Stimulated activated CD4-positive, alpha-beta T cell treated with anti-CD3 and anti-CD28 coated beads, Interleukin-1b, Interleukin-23, amount 100 ng/mL, for 48 hours (primary cell): ENCODE data around the gene HOXB13.
"Not testable (repeated sequence)": the region's sequence is repeated elsewhere in the genome, so short reads cannot be mapped to it uniquely, and the experiment has no call there.

Experiments
- DNase-seq: peaks from one replicate; pipeline ENCODE4 v3.0.0-alpha.2; 2020

Gene HOXB13

GRCh38 chr17:48726114-48726915, 2.2 kb downstream of the HOXB13 start:
- no peak for DNase-seq

- DNase-seq: no peak
Observed at GRCh38 chr17:48725288-48726064, 3.1 kb downstream of the HOXB13 start.

DNA sequence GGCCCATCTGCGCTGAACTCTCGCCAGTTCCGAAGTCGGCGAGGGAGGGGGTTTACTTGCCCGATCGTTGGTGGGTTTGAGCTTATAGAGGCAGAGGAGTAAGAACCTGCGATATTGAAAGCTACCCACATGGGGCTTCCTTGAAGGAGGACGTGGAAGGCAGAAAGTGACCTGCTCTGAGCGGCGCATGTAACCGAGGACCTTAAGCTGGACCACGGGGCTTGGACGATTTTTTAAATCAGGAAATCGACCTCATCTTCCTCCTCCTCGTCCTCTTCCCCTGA, 3.6 kb downstream of the HOXB13 start:
- DNase-seq: no peak

DNA sequence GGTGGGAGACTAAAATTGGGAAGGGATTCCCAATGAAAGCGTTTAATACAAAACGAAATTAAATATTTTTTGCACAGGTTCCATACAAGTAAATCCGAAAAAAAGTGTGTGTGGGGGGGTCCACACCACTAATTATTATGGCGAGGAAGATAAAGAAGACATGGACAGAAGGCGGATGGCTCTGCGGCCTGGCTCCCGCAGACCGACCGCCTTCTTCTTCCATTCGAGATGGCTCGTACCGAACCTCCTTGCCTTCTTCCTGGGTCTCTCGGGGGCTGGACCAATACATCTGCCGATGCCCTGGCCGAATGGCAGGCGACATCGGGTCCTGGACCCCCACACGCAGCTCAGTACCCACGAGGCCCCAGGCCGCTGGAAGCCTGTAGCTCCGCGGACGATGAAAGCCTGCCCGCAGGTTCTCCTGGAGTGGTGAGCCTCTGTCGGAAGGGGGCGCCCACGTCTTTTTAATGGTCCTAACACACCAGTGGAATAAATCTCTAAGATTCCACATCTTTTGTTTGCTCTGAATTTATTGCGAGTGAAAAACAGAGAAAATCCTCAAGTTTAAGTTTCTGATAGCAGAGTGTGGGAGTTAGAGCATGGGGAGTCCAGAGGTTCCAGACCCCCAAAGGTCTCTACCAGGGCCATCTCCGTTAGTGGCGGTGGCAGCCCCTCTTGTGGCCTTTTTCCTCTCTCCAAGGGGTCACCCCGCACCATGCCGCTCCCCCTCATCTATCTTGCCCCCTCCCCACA, 4.1 kb downstream of the HOXB13 start:
- DNase-seq: peak; percentile 81

- no peak for DNase-seq
Observed at GRCh38 chr17:48723423-48724250, 4.9 kb downstream of the HOXB13 start.

GRCh38 chr17:48722915-48723422, 5.6 kb downstream of the HOXB13 start, which contains the start of gene PRAC2:
Gene PRAC2 (plus strand): TSS chr17:48723185. CDS start chr17:48724411, 1,226 bp downstream.
- no peak for DNase-seq

GRCh38 chr17:48722201-48722907, 6.2 kb downstream of the HOXB13 start, which contains the start of gene PRAC1:
Gene PRAC1 (minus strand): TSS chr17:48722518. CDS start chr17:48722392, 126 bp downstream.
- no peak for DNase-seq

DNA sequence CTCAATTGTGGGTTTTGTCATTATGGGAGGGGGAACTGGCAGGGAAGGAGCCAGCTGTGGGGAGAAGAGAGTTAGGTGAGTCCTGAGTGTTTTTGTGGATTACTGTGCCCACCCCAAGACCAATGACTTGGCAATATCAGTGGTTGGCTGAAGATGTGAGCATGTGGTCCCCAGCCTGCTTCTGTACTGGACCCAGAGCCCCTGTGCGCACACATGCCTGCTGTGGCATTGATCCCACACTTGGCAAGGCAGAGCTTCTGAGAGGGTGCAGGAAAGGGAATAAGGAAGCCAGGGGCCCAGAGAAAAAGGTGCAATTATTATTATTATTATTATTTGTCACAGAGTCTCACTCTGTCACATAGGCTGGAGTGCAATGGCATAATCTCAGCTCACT, 7.5 kb downstream of the HOXB13 start:
- DNase-seq: no peak

- no peak for DNase-seq
Observed at GRCh38 chr17:48720266-48721008, 8.1 kb downstream of the HOXB13 start.

DNA sequence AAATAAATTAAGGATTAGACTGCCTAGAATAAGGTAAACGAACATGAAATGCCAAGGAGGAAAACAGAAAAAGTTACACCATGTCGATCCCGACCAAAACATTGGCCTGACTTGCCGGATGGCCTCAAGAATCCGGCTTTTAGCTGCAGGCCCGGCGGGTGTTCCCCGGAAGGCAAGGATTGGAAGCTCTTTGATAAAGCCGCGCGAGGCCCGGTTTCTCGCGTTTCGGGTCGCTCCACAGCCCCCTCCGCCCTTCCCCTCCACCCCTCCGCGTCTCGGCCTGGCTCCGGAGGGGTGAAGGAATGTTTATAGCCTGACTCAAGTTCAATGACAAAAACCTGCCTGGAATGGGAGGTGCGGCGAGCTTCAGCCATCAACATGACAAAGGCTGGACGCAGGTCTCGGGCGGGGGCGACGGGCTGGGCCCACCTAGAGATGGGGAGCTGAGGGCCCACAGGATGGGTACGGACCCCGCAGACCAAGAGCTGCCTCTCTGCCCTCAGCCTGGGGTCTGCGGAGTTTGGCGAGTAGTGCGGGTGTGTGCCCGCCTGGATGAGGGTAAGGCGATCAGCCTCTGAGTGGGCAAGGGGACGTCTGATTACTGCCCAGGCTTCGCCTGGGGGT, 8.8 kb downstream of the HOXB13 start:
- no peak for DNase-seq

- no peak for DNase-seq
Observed at GRCh38 chr17:48718761-48719641, 9.5 kb downstream of the HOXB13 start.

GRCh38 chr17:48718227-48718760, 10.3 kb downstream of the HOXB13 start:
- DNase-seq: no peak

DNA sequence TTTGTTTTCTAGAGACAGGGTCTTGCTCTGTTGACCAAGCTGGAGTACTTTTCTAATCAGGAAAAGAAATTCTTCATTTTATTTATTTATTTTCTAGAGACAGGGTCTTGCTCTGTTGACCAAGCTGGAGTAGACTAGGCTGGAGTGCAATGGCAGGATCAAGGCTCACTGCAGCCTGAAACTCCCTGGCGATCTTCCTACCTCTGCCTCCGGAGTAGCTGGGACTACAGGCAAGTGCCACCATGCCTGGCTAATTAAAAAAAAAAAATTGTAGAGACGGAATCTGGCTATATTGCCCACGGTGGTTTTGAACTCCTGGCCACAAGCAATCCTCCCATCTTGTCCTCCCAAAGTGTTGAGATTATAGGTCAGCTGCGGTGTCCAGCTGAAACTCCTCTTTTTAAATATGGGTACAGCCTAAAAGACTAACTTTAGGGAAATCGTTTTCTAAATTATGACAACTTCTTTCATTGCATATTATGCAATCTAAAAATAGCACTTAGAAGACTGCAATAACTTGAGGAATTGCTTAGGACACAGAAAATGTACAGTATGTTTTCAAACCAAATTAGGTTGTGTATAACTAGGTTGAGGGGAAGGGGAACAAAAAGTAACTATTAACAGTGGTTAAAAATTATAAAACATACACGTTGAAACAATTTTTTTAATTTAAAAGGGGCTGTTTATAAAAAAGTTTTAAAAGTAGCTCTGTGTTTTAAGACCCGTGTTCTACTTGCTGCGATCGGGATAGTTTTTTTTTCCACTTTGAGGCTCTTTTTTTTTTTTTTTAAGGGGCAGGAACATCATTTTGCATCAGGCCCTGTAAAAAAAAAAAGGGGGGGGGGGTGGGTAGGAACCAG, 11.0 kb downstream of the HOXB13 start:
- DNase-seq: no peak

GRCh38 chr17:48716549-48716948, 12.0 kb downstream of the HOXB13 start:
- DNase-seq: not testable (repeated sequence)

GRCh38 chr17:48715496-48716399, 12.8 kb downstream of the HOXB13 start:
- DNase-seq: no peak

GRCh38 chr17:48711128-48711527, 17.4 kb downstream of the HOXB13 start:
- no peak for DNase-seq
